ENCODE measurements around the gene ABHD6. TPM values are rescaled to one million over a fixed set of nuclear protein-coding genes. Genes with fewer than 3 reads are reported as not detected.

The ABHD6 gene
- total and polyA plus RNA-seq, 2 donors (not counting 3 experiments of a cell fraction or from before 2014, with no cell fraction given), result 5.8 to 7.5 TPM

GRCh38 chr3:58326267-58326900, 88.8 kb downstream of the ABHD6 start:
- no peak overlapping the region for H3K4me2 ChIP-seq (ENCODE audit: insufficient read depth, low read length)
- TF ChIP-seq POLR2A (IDR thresholded peaks at IDR 0.05; ENCODE audit: low read depth, low read length) (no peak), CTCF (IDR thresholded peaks at IDR 0.05; ENCODE audit: extremely low read depth in 1 of 2, insufficient read depth in 1 of 2, low read depth in 1 of 2, low read length in 2 of 2) (no peak), GATA2 (IDR thresholded peaks at IDR 0.05; ENCODE audit: insufficient read depth, insufficient read length, low read depth, low read length) (no peak), MAX (IDR thresholded peaks at IDR 0.05; ENCODE audit: insufficient read depth, insufficient read length) (no peak)
- intact Hi-C loops (cut with micrococcal nuclease), result no loop called here
- FAIRE-seq (no peak), DNase-seq (ENCODE audit: low read depth, low spot score) (no peak)
- no peaks in the 10 kb centered on the region for H3K27me3 ChIP-seq (ENCODE audit: control insufficient read depth in 2 of 2, insufficient read depth in 2 of 2, low read length in 2 of 2)
- POLR2A ChIA-PET, result no interaction called here
- dilution Hi-C loops (cut with MboI; ENCODE audit: extremely low pct_ligation_motif_present, low sequenced_read_pairs), result no loop called here
- CTCF ChIA-PET, result interaction anchor here (1.4 to 4.2 kb wide), 3 partner anchors 20 to 89 kb away, joined by 3 to 16 read pairs (median 9); partner anchors contain the start of genes HTD2 and RPP14
- no peaks in the 10 kb centered on the region for H4K20me1 ChIP-seq (replicated peaks; ENCODE audit: control insufficient read depth, extremely low read depth, insufficient read depth, low read length)
- H3K9me1 ChIP-seq (replicated peaks; ENCODE audit: control insufficient read depth, extremely low read depth, insufficient read depth, low read length), result no peaks in the 10 kb centered on the region
- no peak overlapping the region for H3K9ac ChIP-seq (replicated peaks; ENCODE audit: extremely low read depth, insufficient read depth, low read length)
- no TSS peak for BruUV-seq (replicated peaks)
- no peak overlapping the region for H2AFZ ChIP-seq (ENCODE audit: low read depth, low read length)
- H3K36me3 ChIP-seq (ENCODE audit: control insufficient read depth in 2 of 2, extremely low read depth in 1 of 2, insufficient read depth in 2 of 2, low read length in 2 of 2), result no peaks in the 10 kb centered on the region
- H3K4me3 ChIP-seq (replicated peaks in 1 of 3; ENCODE audit: insufficient read depth in 1 of 3, low read depth in 1 of 3, low read length in 3 of 3), result no peak overlapping the region
- H3K27ac ChIP-seq (ENCODE audit: insufficient read depth, low read depth, low read length), result no peak overlapping the region
- no peaks in the 10 kb centered on the region for H3K9me3 ChIP-seq (replicated peaks; ENCODE audit: control insufficient read depth, insufficient read depth, low read length)
- H3K79me2 ChIP-seq (ENCODE audit: control insufficient read depth, insufficient read depth, low read length), result no peaks in the 10 kb centered on the region
- H3K4me1 ChIP-seq (ENCODE audit: control insufficient read depth, extremely low read depth, insufficient read depth, low read length), result peaks cover 19% of the 10 kb centered on the region
